Measurements from ENCODE around the gene EN1.
A peak's percentile ranks its signal among the peaks of the same experiment; 100 is the strongest.

EN1 gene

DNA sequence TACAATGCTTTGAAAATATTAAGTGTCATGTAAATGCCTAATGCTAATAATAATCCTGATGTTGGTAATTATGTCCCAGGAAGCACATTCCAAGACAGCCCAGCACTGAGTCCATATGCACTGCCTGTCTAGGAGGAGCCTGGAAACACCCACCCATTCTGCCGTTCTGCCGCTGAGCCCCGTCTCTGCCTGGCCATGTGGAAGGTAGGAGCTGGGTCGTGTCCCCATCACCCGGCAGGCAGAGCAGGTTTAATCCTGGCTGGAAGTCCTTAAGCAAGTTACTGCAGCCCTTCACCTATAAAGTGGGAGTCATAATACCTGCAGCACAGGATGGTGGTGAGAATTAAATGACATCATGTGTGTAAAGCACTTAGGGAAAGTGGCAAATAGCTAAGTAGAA lies 13.1 kb upstream of the EN1 start:
- H3K4me1 Mint-ChIP-seq (ENCODE audit: low read depth), result peaks cover 3% of the 10 kb centered on the region
- H3K27me3 Mint-ChIP-seq (ENCODE audit: low read depth), result peaks cover 66% of the 10 kb centered on the region
- no peak for DNase-seq (ENCODE audit: low spot score)
- no peak overlapping the region for H3K27ac Mint-ChIP-seq
- H3K4me3 Mint-ChIP-seq, result no peak overlapping the region
- no peaks in the 10 kb centered on the region for H3K36me3 Mint-ChIP-seq (ENCODE audit: low read depth)
- H3K9me3 Mint-ChIP-seq, result no peaks in the 10 kb centered on the region

DNA sequence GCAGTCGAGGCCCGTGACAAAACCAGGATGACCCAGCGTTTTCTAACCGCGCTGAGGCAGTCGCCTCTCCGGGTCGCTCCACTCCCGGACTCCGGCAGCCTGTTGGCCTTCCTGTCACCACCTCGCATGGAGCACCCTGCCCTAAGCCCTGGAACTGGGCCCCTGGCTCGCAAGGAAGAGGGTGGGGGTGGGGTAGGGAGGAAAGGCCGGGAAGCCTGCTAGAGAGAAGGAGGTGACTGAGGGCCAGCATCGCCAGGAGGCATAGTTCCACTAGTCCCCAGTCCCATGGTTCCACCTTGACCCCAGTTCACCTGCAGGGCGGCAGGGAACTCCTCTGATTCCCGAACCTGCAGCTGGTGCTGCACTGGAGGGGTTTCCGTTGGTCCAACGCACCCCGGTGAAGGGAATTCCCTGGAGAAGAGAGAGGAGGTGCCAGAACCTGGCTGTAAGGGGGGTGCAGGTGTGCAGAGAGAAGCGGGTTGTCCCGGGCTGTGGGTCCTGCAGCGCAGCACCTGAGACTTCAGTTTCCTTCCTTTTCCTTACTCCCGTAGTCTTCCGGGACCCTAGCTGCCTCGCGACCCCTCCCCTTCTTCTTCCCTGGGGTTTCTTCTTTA lies 11.8 kb upstream of the EN1 start:
- no peak for DNase-seq (ENCODE audit: low spot score)
- Mint-ChIP-seq H3K27ac (no peak overlapping the region), H3K27me3 (ENCODE audit: low read depth) (peaks cover 74% of the 10 kb centered on the region), H3K36me3 (ENCODE audit: low read depth) (no peaks in the 10 kb centered on the region), H3K4me3 (no peak overlapping the region), H3K9me3 (no peaks in the 10 kb centered on the region), H3K4me1 (ENCODE audit: low read depth) (peaks cover 3% of the 10 kb centered on the region)

DNA sequence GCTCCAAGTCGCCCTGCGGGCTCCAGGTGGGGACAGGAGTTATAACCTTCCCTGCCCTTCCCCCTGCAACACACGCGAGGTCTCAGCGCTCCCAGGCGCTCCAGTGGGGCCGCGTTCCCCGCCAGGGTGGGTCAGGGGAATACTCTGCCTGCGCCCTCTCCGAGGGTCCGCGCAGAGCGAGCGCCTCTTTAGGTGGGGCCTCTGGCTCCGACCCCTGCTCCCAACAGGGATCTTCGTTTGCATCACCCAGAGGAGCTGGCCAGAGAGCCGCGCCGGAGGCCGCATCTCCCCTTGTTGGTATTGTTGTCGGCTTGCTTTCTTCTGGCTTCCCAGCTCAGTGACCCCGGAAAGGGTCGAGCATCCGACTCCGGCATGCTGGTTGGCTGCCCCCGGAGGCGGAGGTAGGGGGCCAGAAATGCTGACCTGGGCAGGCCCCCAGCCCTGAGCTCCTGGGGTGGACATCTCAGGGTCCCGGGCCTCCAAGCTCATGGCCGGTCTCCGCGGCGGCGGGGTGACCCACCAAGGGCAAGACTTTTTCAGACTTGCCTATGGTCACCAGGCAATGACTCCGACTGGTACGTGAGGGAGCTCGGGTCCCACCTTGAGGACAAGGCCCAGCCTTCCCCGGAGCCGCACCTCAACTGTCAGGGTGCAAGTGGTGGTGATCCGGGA lies 11.2 kb upstream of the EN1 start:
- H3K9me3 Mint-ChIP-seq, result no peaks in the 10 kb centered on the region
- peaks cover 6% of the 10 kb centered on the region for H3K4me1 Mint-ChIP-seq (ENCODE audit: low read depth)
- H3K27me3 Mint-ChIP-seq (ENCODE audit: low read depth), result peaks cover 76% of the 10 kb centered on the region
- H3K36me3 Mint-ChIP-seq (ENCODE audit: low read depth), result peaks cover 2% of the 10 kb centered on the region
- DNase-seq (ENCODE audit: low spot score), result no peak
- no peak overlapping the region for H3K4me3 Mint-ChIP-seq
- H3K27ac Mint-ChIP-seq, result no peak overlapping the region

DNA sequence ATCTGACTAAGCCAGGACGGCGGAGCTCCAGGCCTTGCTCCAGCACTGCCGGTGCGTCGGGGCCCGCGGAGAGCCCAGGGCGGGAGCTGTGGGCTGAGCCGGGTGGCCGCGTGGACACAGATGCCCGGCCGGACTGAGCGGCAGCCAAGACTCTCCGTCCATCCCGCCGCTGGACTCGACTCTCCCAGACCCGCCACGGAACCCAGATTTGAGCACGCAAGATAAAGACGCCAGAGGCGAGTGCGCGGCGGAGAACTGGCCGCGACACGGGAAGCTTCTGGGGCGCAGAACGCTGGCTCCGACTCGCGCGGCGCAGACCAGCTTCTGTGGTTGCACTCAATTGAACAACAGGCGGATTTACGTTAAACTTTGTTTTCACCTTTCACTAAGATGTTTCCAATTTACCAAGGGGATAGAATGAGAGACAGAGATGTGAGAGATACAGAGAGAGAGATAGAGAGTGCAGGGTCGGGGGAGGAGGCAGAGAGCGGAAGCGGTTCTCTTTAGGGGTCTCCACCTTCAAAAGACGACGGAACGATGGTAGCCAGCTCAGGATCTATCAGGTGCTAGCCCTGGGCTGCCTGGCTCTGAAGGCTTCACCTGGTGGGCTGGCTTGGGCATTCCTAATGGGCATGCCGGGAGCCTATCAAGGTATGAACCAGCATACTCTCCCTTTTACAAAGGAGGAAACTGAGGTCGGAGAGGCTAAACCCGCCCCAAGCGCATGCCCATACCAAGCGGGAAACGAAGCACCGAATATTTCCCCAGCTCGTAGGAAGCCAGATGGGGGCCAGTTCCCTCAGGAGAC lies 10.4 kb upstream of the EN1 start:
- DNase-seq (ENCODE audit: low spot score), result no peak
- Mint-ChIP-seq H3K27ac (no peak overlapping the region), H3K4me1 (ENCODE audit: low read depth) (peaks cover 6% of the 10 kb centered on the region), H3K9me3 (no peaks in the 10 kb centered on the region), H3K27me3 (ENCODE audit: low read depth) (peaks cover 80% of the 10 kb centered on the region), H3K4me3 (no peak overlapping the region), H3K36me3 (ENCODE audit: low read depth) (peaks cover 2% of the 10 kb centered on the region)

DNA sequence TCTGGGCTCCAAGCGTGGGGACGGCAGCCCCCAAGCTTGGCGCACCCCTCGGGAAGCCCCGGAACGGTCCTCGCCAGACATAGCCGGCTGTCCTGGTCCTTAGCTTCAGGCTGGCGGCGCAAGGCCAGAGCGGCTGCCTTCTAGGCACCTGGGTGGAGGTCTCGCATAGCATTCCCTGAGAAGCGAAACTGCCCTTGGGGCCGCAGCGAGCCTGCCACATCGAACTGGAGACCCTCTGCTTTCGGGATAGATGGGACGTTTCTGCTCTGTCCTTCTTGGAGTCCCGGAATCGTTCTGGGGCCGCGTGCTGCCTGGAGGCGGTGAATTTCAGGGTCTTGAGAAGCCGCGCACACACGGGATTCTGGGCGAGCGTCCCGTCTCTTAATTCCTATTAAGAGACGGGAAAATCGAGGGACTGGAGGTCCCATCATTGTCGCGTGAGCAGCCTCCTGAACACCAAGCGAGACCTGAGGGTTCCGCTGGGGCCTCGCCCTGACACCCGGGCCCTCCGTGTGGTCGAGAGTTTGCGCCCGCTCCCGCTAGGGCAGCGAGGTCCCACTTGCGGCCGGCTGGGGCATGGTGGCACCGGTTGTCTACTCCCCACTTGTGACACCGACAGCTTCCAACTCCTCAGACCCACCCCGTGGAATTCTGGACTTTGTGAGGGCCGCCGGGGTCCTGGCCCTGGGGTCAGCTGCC lies 9.7 kb upstream of the EN1 start:
- Mint-ChIP-seq H3K36me3 (ENCODE audit: low read depth) (peaks cover 2% of the 10 kb centered on the region), H3K4me1 (ENCODE audit: low read depth) (peaks cover 6% of the 10 kb centered on the region), H3K27ac (no peak overlapping the region), H3K4me3 (no peak overlapping the region), H3K27me3 (ENCODE audit: low read depth) (peaks cover 86% of the 10 kb centered on the region), H3K9me3 (no peaks in the 10 kb centered on the region)
- DNase-seq (ENCODE audit: low spot score), result no peak

DNA sequence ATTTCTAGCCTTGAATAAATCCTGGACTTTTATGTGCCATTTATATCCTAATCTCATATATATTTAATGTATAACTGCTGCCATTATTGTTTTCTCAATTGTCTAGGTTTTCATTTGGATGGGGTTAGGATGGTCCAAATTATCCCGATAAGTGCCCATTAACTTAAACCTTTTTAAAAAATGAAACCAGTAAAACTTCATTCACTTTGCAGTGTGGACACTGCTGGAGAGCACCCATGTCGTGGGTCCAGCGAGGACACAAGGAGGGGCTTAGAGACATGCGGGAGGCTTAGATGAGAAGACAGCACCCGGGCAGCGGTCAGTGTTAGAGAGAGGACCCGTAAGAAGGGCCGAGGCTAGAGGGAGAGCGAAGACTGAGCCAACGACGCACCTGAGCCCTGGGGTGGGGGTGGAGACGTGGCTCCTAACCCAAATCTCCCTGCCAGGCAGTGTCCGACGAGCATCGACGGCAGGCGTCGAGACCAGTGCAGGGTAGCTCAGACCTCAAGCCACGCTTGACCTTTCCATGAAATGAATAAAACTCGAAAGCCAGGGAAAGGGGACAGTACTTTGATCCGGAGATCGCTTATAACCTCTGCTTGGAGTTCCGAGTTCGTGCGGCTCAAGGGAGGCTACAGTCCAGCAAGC lies 9.0 kb upstream of the EN1 start:
- H3K4me3 Mint-ChIP-seq, result peak overlapping the region; percentile 34
- peaks cover 4% of the 10 kb centered on the region for H3K36me3 Mint-ChIP-seq (ENCODE audit: low read depth)
- H3K27me3 Mint-ChIP-seq (ENCODE audit: low read depth), result peaks cover 87% of the 10 kb centered on the region
- H3K4me1 Mint-ChIP-seq (ENCODE audit: low read depth), result peaks cover 6% of the 10 kb centered on the region
- no peak overlapping the region for H3K27ac Mint-ChIP-seq
- no peak for DNase-seq (ENCODE audit: low spot score)
- no peaks in the 10 kb centered on the region for H3K9me3 Mint-ChIP-seq

DNA sequence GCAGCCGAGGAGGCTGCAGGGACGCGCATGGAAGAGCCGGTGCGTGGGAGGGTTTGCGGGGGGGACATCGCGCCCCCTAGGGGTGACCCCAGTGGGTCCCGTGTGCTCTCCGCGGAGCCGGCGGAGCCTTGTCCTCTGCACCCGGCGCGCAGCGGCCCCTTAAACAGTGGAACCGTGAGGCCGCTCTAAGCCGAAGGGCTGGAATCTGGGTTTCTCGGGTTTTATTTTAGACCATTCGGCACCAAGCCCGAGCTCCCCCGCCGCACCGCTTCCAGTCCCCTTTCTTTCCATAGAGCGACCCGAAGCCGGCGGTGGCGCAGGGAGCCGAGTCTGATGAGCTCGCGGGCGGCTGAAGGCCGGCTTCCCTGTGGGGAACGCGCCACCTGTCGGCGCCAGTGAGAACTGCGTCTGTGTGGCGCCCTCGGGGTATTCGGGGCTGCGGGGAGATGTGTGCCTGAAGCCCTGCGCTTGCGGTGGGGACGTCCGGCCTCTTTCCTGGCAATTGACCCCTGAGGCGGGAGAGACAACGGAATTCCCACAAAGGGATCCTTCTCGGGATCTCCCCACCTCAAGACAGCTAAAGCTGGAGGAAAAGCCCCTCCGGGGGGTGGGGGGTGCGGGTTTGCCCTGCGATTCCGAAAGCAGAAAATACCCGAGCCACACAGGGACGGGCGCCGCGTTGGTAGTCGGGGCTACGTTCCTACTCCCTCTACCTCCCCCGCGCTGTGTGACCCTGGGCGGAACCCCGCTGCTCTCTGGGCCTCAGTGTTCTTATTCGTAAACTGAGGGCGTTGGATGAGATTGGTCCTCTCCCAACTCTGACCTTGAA lies 8.2 kb upstream of the EN1 start:
- H3K27ac Mint-ChIP-seq, result no peak overlapping the region
- peak; percentile 74 for DNase-seq (ENCODE audit: low spot score)
- H3K4me1 Mint-ChIP-seq (ENCODE audit: low read depth), result peaks cover 6% of the 10 kb centered on the region
- no peaks in the 10 kb centered on the region for H3K9me3 Mint-ChIP-seq
- H3K4me3 Mint-ChIP-seq, result peak overlapping the region; percentile 43
- H3K27me3 Mint-ChIP-seq (ENCODE audit: low read depth), result peaks cover 88% of the 10 kb centered on the region
- H3K36me3 Mint-ChIP-seq (ENCODE audit: low read depth), result peaks cover 4% of the 10 kb centered on the region

DNA sequence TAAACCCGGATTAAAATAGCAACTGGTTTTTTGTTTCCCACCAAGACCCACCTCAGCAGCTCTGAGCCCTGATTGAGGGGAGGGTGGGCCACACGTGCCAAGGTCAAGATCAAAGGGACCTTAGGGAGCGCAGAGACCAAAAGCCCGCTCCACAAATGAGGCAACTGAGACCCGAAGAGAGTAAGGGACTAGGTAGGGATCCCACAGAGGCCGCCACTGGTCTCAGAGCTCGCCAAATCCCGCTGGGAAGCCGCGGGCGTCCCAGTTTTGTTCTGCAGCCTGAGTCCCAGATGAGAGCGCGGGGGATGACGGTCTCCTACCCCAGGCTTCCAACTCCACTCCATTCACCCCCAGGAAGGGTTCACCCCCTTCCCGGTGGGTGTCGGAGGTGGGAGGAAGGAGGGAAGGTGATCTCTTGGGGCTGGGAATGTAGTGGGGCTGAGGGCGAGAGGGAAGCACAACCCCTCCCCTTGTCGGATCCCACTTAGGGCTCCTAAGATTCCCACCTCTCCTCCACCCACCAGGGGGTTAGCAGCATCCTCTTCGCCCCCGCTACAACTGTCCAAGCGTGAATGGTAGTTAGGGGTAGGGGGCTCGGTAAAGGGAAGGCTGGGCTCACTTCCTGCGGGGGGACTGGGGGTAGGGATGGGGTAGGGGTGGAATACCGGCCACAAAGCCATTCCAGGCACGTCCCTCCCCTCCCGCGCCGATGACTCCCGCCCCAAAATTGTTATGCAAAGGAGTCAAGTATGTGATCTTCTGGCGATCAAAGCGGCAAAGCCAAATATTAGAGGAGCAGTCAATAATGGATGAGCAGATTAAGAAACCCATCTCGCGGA lies 7.3 kb upstream of the EN1 start:
- peaks cover 4% of the 10 kb centered on the region for H3K36me3 Mint-ChIP-seq (ENCODE audit: low read depth)
- H3K27ac Mint-ChIP-seq, result peak overlapping the region; percentile 60
- peaks cover 88% of the 10 kb centered on the region for H3K27me3 Mint-ChIP-seq (ENCODE audit: low read depth)
- no peak for DNase-seq (ENCODE audit: low spot score)
- H3K4me1 Mint-ChIP-seq (ENCODE audit: low read depth), result peaks cover 6% of the 10 kb centered on the region
- H3K4me3 Mint-ChIP-seq, result peak overlapping the region; percentile 15
- H3K9me3 Mint-ChIP-seq, result no peaks in the 10 kb centered on the region

DNA sequence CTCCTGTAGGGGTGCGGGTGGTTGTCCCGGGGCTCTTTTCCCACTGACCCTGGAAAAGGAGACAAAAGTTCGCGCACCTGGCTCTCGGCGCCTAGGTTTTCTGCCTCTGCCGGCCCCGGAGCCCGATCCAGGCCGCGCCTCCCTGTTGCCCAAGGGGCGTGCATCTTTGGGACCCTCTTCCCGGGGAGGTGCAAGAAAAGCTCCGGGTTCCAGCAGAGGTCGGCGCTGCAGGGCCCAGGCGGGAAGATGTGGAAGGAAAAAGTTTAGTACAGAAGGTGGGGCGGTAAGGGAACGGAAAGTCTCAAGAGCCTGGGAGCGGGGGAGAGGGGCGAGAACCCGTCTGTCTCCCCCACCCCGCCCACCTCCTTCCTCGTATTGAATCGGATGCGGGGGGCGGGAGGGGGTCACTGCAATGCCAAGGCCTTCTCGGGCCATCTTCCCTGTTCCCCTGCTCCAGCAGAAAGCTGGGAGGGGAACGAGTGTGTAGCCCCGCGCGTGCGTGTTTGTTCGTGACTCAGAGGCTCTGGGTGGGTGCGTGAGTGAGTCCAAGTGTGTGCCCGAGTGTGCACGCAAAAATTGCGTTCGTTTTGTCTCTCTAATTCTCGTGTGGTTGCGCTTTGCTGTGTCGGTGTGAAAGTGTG lies 6.3 kb upstream of the EN1 start:
- Mint-ChIP-seq H3K4me3 (no peak overlapping the region), H3K27me3 (ENCODE audit: low read depth) (peaks cover 89% of the 10 kb centered on the region), H3K36me3 (ENCODE audit: low read depth) (peaks cover 4% of the 10 kb centered on the region), H3K4me1 (ENCODE audit: low read depth) (peaks cover 7% of the 10 kb centered on the region), H3K27ac (peak overlapping the region; percentile 60), H3K9me3 (no peaks in the 10 kb centered on the region)
- DNase-seq (ENCODE audit: low spot score), result no peak

DNA sequence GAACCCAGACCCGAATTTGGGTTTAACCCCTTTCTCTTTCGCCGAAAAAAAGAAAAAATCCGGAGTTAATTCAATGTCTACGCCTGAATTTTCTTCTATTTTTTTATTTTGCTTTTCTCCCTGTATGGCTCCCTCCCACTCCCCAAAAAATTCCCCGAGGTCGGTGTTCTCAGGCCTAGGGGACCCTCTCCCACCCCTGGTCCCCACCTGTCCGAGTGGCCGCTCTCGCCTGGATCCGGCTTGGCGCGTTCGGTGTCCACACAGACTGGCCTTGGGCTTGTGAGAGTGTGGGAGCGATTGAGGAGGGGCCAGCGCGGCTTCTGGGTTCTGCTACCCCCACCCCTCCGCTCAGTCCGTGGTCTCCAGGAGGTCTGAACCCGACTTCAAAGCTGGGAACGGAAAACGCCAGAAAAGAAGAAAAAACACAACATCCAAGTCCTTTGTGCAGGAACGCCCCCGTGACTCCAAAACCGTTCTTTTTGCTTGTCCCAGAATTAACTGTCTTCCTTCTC lies 5.7 kb upstream of the EN1 start:
- Mint-ChIP-seq H3K9me3 (no peaks in the 10 kb centered on the region), H3K4me1 (ENCODE audit: low read depth) (peaks cover 8% of the 10 kb centered on the region), H3K36me3 (ENCODE audit: low read depth) (peaks cover 4% of the 10 kb centered on the region), H3K27me3 (ENCODE audit: low read depth) (peaks cover 93% of the 10 kb centered on the region), H3K4me3 (no peak overlapping the region), H3K27ac (peak overlapping the region; percentile 49)
- DNase-seq (ENCODE audit: low spot score), result no peak

DNA sequence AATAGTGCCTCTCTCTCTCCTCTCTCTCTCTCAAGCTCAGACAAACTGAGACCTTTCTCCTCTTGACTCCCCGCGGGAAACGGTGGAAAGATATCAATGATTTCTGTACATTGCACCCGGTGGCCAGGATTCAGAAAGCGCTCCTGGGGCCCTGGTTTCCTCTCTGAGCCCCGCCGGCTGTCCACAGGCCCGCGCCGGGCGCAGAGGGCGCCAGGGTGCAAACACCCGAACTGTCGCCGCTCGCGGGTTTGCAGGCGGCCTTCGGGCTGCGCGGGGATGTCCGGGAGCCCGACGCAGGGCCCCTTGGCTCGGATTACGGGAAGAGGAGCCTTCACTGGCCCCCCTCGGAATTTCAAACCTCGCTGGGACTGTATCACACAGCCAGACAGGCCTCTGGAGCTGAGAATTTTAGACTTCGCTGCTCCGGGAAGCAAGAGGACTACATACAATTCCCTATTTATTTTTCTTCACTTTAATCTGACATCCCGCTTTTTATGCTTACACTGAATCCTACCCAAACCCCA lies 5.2 kb upstream of the EN1 start:
- DNase-seq (ENCODE audit: low spot score), result no peak
- peaks cover 4% of the 10 kb centered on the region for H3K36me3 Mint-ChIP-seq (ENCODE audit: low read depth)
- H3K27me3 Mint-ChIP-seq (ENCODE audit: low read depth), result peaks cover 91% of the 10 kb centered on the region
- peak overlapping the region; percentile 49 for H3K27ac Mint-ChIP-seq
- H3K4me3 Mint-ChIP-seq, result no peak overlapping the region
- no peaks in the 10 kb centered on the region for H3K9me3 Mint-ChIP-seq
- peaks cover 9% of the 10 kb centered on the region for H3K4me1 Mint-ChIP-seq (ENCODE audit: low read depth)

DNA sequence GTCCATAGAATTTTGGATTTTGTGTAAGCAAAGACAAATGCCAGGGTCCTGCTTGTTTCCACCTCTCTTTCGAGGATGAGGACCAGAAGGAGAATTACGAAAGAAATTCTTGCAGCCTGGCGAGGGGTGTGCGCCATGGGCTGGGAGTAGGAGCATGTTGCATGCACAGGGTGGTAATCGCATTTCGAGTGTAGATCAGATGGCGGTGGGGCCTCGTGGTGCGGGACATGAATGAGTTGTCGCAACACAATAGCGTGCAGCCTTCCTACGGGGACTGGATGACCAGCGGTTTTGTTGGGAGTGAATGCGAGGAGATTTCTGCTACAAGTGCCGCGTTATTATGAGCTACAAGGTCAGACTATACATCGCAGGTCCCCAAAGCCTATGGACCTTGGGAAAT lies 4.2 kb upstream of the EN1 start:
- Mint-ChIP-seq H3K27me3 (ENCODE audit: low read depth) (peaks cover 89% of the 10 kb centered on the region), H3K36me3 (ENCODE audit: low read depth) (peaks cover 4% of the 10 kb centered on the region), H3K9me3 (no peaks in the 10 kb centered on the region), H3K27ac (peak overlapping the region; percentile 43), H3K4me1 (ENCODE audit: low read depth) (peaks cover 9% of the 10 kb centered on the region), H3K4me3 (no peak overlapping the region)
- no peak for DNase-seq (ENCODE audit: low spot score)

All from T-helper 2 cell treated with Interferon-gamma antibody and Interleukin-4, amounts not matched to agents 5 μg/mL and 100 μg/mL, for 36 hours (primary cell).